Heart left ventricle (tissue), 16 donors: ENCODE data around the gene LAD1. TPM values are rescaled to one million over a fixed set of nuclear protein-coding genes. Genes with fewer than 3 reads are reported as not detected.
A peak's percentile ranks its signal among the peaks of the same experiment; 100 is the strongest.

ENCODE experiments used
- ATAC-seq, 4 donors: fragments of 200-7000 bp; cut with Tn5 transposase; one replicate each; pipeline ENCODE4 v1.9.1; 2020 to 2022; ENCODE audit warnings: moderate library complexity in 4 of 4, mild to moderate bottlenecking in 3 of 4, moderate number of reproducible peaks in 1 of 4
- DNase-seq, 5 donors: peaks; one replicate each; pipeline ENCODE4 v3.0.0-alpha.2; 2020
- H3K27ac ChIP-seq, 12 donors: fragments of 200-600 bp; sonication (generic) in 4 of 12; one replicate each; pipeline versions ENCODE4 v1.5.0 to v1.8.0; 2016 to 2022; ENCODE audit warnings: mild to moderate bottlenecking in 2 of 12
- H3K27me3 ChIP-seq, 9 donors: fragments of 200-600 bp; sonication (generic) in 2 of 9; one replicate each; pipeline versions ENCODE4 v1.5.1 to v1.8.0; 2016 to 2022; ENCODE audit warnings: mild to moderate bottlenecking in 3 of 9
- H3K36me3 ChIP-seq, 9 donors: fragments of 200-600 bp; sonication (generic) in 2 of 9; one replicate each; pipeline versions ENCODE4 v1.5.0 to v1.8.0; 2018 to 2022; ENCODE audit warnings: mild to moderate bottlenecking in 2 of 9
- H3K4me1 ChIP-seq, 12 donors: fragments of 200-600 bp; sonication (generic) in 4 of 12; one replicate each; pipeline versions ENCODE4 v1.5.0 to v1.8.0; 2016 to 2022; ENCODE audit warnings: mild to moderate bottlenecking in 3 of 12
- H3K4me3 ChIP-seq, 12 donors: fragments of 200-600 bp; sonication (generic) in 4 of 12; one replicate each; pipeline versions ENCODE4 v1.5.0 to v1.8.0; 2017 to 2022; ENCODE audit warnings: mild to moderate bottlenecking in 9 of 12, moderate library complexity in 4 of 12
- H3K9me3 ChIP-seq, 12 donors: fragments of 200-600 bp; sonication (generic) in 4 of 12; one replicate each; pipeline versions ENCODE4 v1.5.0 to v1.8.0; 2016 to 2022; ENCODE audit warnings: mild to moderate bottlenecking in 1 of 12
- POLR2A ChIP-seq, 2 donors: fragments of 450-650 bp; IDR thresholded peaks; one replicate each; pipeline ENCODE4 v1.6.1; 2017; ENCODE audit warnings: antibody characterized with exemption in 2 of 2, mild to moderate bottlenecking in 2 of 2, moderate library complexity in 2 of 2
- WGBS, 4 donors: extraction: QIAGEN DNeasy Blood & Tissue Kit in 2 of 4; methylation state at CpG; one replicate each; pipeline versions ENCODE4 v1.1.5 to v1.1.7; 2013 to 2018; 5-methylcytosine and 5-hydroxymethylcytosine counted together
- intact Hi-C, 10 donors: fragments of 100-400 bp; cut with DNase I; formaldehyde crosslinking; loops; one replicate each; pipeline versions ENCODE4 v1.11.1 to v1.14.2; 2022
- polyA plus RNA-seq, 2 donors: library from polyadenylated mRNA; stranded (reverse); fragments of 200-250 nt; gene quantifications; one replicate each; pipeline ENCODE4 v1.2.3, GENCODE V29; 2013
- total RNA-seq, 9 donors: library from RNA; depleted of rRNA in 2 of 9; stranded (reverse); fragments of >200 nt in 2 of 9; fragmentation: NEBNext Ultra II Directional in 3 of 9; extraction: Animal tissue kit (Norgen Biotek cat#: 25700) in 3 of 9; gene quantifications; one replicate each; pipeline versions ENCODE4 v1.1.0 to v1.2.4, GENCODE V29; 2016 to 2023
- TF ChIP-seq, protein P1 (sequence below), 12 donors: fragments of 200-600 bp; sonication (generic) in 4 of 12; IDR thresholded peaks; one replicate each; pipeline versions ENCODE4 v1.5.0 to v1.8.0; 2018 to 2022; ENCODE audit warnings: antibody characterized with exemption in 12 of 12, mild to moderate bottlenecking in 5 of 12
- donor health status: ischemic (EF 13 %, LVEDD 7.1; RV severe dilation, severe dysfunction).
- donor health status: healthy with polysubstance abuse.
- donor health status: DM: no; HTN: yes; CAD: no.
- donor health status: DM: no; HTN: no; CAD: no.
- donor health status: ischemic (EF 25% LVEDD 6.9; RV normal size, moderate dysfunction).
- donor health status: ischemic (EF 25% LVEDD 5.7; RV mildly dilated, moderate dysfunction).
- donor health status: healthy.
- donor health status: DM: yes; HTN: yes; CAD: no.
- donor health status: ischemic (EF 35%, LVEDD 5.7; RV mildly dilated, moderate dysfunction).
- donor health status: nonischemic (EF 11% LVEDD 7.7; RV severe dilation, severe dysfunction).
- donor health status: DM: yes; HTN: yes; CAD: no.
- donor health status: PGD.
- donor health status: ischemic (EF 29% LVEDD 5.4; RV normal size, mild dysfunction).
- donor health status: nonischemic (EF 23%, LVEDD 6.1; RV moderate dilation, normal function).

LAD1 gene
- total and polyA plus RNA-seq, 11 donors = 2.0 to 99.2 (median 6.9) TPM

DNA sequence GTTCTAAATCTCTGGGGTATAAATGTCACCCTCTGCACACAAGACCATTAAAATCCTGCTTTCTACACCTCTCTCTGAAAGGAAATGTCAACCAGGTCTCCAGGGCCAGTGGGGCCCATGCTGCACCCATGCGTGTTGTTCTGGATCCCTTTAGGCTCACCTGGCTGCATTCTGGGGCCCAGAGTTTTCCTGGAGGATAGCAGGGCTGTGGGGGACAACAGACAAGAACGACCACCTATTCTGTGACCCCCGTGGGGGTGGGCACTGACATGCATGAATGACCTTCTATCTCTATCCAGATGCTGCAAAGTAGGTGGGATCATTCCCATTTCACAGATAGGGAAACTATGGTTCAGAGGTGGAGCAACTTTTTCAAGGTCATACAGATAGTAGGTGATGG, 63.2 kb downstream of the LAD1 start:
- DNase-seq (peak in 1 of 5 donors; percentile 19), ATAC-seq (no peak)
- Histone ChIP-seq H3K36me3 (no peaks in the 10 kb centered on the region), H3K4me1 (peaks cover 0 to 2% (median 0%) of the 10 kb centered on the region in 12 donors), H3K27me3 (no peaks in the 10 kb centered on the region), H3K4me3 (no peak overlapping the region), H3K27ac (no peak overlapping the region), H3K9me3 (no peaks in the 10 kb centered on the region)
- TF ChIP-seq, protein P1, sequence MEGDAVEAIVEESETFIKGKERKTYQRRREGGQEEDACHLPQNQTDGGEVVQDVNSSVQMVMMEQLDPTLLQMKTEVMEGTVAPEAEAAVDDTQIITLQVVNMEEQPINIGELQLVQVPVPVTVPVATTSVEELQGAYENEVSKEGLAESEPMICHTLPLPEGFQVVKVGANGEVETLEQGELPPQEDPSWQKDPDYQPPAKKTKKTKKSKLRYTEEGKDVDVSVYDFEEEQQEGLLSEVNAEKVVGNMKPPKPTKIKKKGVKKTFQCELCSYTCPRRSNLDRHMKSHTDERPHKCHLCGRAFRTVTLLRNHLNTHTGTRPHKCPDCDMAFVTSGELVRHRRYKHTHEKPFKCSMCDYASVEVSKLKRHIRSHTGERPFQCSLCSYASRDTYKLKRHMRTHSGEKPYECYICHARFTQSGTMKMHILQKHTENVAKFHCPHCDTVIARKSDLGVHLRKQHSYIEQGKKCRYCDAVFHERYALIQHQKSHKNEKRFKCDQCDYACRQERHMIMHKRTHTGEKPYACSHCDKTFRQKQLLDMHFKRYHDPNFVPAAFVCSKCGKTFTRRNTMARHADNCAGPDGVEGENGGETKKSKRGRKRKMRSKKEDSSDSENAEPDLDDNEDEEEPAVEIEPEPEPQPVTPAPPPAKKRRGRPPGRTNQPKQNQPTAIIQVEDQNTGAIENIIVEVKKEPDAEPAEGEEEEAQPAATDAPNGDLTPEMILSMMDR (IDR thresholded peaks at IDR 0.05) = no peak
- TF ChIP-seq POLR2A (IDR thresholded peaks at IDR 0.05) = no peak
- WGBS, 4 donors = 55 to 82% (median 76%) methylated on average over 3 of the region's 3 CpGs
- intact Hi-C loops = no loop called here

DNA sequence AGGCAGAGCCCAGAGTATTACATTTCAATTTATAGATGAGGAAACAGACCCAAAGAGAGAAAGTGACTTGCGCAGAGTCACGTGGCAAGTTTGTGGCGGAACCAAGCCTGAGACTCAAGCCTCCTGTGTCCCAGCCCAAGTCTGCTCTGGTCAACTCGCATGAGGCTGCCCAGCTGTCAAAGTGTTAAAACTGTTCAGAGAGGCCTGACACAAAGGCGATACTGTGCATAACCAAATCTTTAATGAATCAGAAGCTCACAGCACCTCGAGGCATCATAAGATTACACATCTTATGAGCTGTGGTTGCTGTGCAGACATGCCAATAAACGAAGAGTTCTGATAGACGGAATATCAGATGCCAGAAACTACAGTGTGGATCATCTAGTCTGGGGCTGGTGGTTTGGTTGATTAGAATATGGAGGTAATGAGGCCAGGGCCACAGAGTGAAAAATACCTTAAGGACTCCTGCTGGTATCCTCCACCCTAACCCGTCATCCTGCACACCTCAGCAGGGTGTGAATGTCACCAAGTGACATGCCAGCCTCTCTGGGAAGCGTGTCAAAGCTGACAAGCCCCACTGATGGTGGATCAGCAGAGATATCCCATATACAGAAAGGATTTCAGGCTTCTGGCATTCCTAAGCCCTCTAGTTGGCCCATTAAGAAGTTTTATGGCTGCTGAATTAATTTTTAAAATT, 63.8 kb downstream of the LAD1 start:
- WGBS, 4 donors = 74 to 89% (median 86%) methylated on average over 9 to 10 of the region's 10 CpGs
- H3K4me1 ChIP-seq = peaks cover 0 to 8% (median 0%) of the 10 kb centered on the region in 12 donors
- H3K27me3 ChIP-seq = no peaks in the 10 kb centered on the region
- TF ChIP-seq, protein P1 (IDR thresholded peaks at IDR 0.05) = no peak
- TF ChIP-seq POLR2A (IDR thresholded peaks at IDR 0.05) = no peak
- intact Hi-C loops = no loop called here
- no peak for DNase-seq
- no peak overlapping the region for H3K4me3 ChIP-seq
- H3K9me3 ChIP-seq = no peaks in the 10 kb centered on the region
- ATAC-seq = no peak
- H3K27ac ChIP-seq = no peak overlapping the region
- H3K36me3 ChIP-seq = no peaks in the 10 kb centered on the region

DNA sequence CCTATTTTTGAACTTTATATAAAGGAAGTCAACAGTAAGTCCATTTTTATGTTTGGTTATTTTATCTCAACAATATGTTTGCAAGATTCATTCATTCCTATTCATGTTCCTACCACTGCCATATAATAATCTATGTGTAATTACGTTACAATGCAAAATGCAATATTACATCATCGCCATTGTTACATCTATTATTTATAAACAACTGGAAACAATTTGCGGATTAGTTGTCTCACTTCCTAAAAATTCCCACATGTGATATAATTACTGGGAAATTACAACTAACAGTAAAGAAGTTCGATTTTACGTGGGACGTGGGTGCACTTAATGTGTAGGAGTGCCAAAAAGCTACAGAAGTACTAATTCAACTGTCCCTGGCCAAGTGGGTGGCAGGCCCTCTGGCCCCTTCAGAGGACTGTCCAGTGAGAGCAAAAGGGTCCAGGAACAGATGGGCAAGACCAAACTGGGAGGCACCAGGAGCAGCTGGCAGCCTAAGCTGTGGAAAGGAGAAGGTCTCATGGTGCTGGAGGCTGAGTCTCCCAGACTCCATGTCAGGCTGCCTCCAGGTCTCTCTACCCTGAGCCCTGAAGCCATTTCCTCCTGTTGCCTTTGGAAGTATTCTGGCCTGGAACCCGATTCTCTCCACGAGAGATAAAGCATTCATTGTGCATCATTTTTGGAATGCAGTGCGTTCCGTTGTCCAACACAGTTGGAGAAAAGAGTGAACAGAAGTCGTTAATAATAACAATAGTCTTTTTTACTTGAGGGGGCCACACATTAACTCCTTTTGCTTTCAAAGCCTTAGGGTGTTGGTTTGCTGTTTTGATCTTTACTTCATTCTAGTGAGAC, 64.6 kb downstream of the LAD1 start:
- TF ChIP-seq, protein P1 (IDR thresholded peaks at IDR 0.05) = no peak
- no peak for TF ChIP-seq POLR2A (IDR thresholded peaks at IDR 0.05)
- ATAC-seq (no peak), DNase-seq (peak in 2 of 5 donors; percentile 6 to 31)
- Histone ChIP-seq H3K36me3 (no peaks in the 10 kb centered on the region), H3K27me3 (no peaks in the 10 kb centered on the region), H3K4me1 (peaks cover 0 to 16% (median 0%) of the 10 kb centered on the region in 12 donors), H3K27ac (peak overlapping the region in 2 of 12 donors; percentile 17 to 33), H3K4me3 (no peak overlapping the region), H3K9me3 (no peaks in the 10 kb centered on the region)
- WGBS, 4 donors = 60 to 77% (median 70%) methylated on average over 11 of the region's 11 CpGs
- intact Hi-C loops = no loop called here
